ENCODE results near the gene RNF8. TPM values are rescaled to one million over a fixed set of nuclear protein-coding genes. Genes with fewer than 3 reads are reported as not detected.
"Not testable (repeated sequence)": the region's sequence is repeated elsewhere in the genome, so short reads cannot be mapped to it uniquely, and the experiment has no call there.

Gene RNF8
- total RNA-seq, 2 experiments from 2014 or later: 20.6 to 23.8 TPM

DNA sequence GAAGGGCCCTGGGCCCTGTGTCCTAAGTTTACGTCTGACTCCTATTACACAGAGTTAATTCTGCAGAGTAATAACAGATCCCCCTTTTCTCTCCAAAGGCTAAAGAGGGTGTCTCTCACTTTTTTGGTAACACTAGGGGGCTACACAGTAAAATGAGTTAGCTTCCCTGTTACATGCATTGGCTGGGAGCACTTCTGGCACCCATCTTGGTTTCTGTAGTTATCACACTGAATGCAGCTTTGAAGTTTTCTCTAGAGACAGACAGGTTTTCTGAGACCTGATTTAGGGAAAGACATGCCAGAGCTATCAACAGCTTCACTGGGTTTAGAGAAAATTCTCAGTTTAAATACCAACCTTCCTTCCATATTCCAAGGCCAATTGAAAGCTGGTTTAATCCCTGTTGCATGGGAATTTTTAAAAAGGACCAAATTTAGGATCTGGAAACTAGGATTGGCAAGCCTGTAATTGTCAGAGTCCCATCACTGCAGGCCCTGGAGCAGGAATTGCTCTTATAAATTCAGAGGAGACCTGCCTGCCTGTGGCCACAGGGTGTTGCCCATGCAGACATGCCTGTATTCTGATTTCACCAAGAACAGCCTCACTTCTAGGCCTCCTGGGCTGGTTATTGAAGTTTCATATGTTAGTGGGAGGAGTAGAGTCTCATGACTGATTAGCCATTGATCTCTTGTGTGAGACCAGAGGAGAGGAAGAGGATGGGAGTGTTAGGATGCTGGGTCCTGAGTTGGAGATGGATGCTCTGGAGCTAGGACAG, 29.4 kb downstream of the RNF8 start:
- Mint-ChIP-seq H3K4me3 (no peak overlapping the region), H3K4me1 (no peaks in the 10 kb centered on the region), H3K36me3 (ENCODE audit: low read depth) (peaks cover 22% of the 10 kb centered on the region), H3K27me3 (no peaks in the 10 kb centered on the region), H3K9me3 (ENCODE audit: low read depth) (no peaks in the 10 kb centered on the region), H3K27ac (no peak overlapping the region)
- ChIA-PET POLR2A (interaction anchor here (0.5 kb wide), 1 partner anchor 14 kb away, joined by 3 read pairs; no protein-coding TSS in a partner anchor), CTCF (interaction anchor here (0.6 to 4.0 kb wide), 7 partner anchors 8 to 321 kb away, joined by 3 to 16 read pairs (median 4); no protein-coding TSS in a partner anchor)
- ATAC-seq: no peak
- intact Hi-C loops (cut with DNase I, micrococcal nuclease): loop anchor here in 1 of 2 experiments (5.0 kb wide), 2 partner anchors 184 to 309 kb away; no protein-coding TSS in a partner anchor
- DNase-seq: no peak

DNA sequence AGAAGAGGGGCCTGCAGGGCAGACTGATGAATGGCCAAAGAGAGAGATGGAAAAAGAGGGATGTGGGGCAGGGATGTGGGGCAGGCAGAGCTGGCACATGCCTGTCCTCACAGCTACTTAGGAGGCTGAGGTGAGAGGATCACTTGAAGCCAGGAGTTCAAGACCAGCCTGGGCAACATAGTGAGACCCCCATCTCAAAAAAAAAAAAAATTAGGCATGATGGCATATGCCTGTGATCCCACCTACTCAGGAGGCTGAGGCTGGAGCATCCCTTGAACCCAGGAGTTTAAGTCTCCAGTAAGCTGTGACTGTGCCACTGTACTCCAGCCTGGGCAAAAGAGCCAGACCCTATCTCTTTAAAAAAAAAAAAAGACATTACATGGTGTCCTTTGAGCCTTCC, 34.8 kb downstream of the RNF8 start:
- no peaks in the 10 kb centered on the region for H3K4me1 Mint-ChIP-seq
- intact Hi-C loops (cut with DNase I, micrococcal nuclease): no loop called here
- no peak overlapping the region for H3K27ac Mint-ChIP-seq
- H3K27me3 Mint-ChIP-seq: no peaks in the 10 kb centered on the region
- ChIA-PET CTCF (no interaction called here), POLR2A (interaction anchor here (0.7 kb wide), 1 partner anchor 869 kb away, joined by 4 read pairs; no protein-coding TSS in a partner anchor)
- H3K9me3 Mint-ChIP-seq (ENCODE audit: low read depth): no peaks in the 10 kb centered on the region
- H3K4me3 Mint-ChIP-seq: no peak overlapping the region
- ATAC-seq: no peak
- DNase-seq: no peak
- peaks cover 7% of the 10 kb centered on the region for H3K36me3 Mint-ChIP-seq (ENCODE audit: low read depth)

DNA sequence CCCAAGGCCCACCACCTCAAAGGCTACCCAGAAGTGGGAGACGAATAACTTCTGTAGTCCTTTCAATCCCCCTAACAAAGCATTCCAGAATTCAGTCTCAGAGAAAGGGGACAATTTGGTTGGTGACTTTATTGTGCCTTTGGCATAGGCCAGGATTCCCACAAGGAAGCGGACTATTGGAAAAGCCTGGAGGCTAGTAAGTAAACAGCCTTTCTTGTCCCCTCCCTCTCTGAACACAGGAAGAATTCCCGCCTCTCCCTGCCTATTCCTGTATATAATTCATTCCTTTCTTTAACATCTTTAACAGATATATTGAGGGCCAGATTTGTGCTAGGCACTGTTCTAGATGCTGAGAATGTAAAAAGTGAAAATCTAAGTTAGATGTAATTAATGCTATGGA, 36.1 kb downstream of the RNF8 start:
- DNase-seq (no peak), ATAC-seq (no peak)
- H3K27me3 Mint-ChIP-seq: no peaks in the 10 kb centered on the region
- no peaks in the 10 kb centered on the region for H3K9me3 Mint-ChIP-seq (ENCODE audit: low read depth)
- H3K4me1 Mint-ChIP-seq: no peaks in the 10 kb centered on the region
- POLR2A ChIA-PET: no interaction called here
- H3K27ac Mint-ChIP-seq: no peak overlapping the region
- CTCF ChIA-PET: no interaction called here
- intact Hi-C loops (cut with DNase I, micrococcal nuclease): no loop called here
- H3K4me3 Mint-ChIP-seq: no peak overlapping the region
- H3K36me3 Mint-ChIP-seq (ENCODE audit: low read depth): peaks cover 7% of the 10 kb centered on the region

DNA sequence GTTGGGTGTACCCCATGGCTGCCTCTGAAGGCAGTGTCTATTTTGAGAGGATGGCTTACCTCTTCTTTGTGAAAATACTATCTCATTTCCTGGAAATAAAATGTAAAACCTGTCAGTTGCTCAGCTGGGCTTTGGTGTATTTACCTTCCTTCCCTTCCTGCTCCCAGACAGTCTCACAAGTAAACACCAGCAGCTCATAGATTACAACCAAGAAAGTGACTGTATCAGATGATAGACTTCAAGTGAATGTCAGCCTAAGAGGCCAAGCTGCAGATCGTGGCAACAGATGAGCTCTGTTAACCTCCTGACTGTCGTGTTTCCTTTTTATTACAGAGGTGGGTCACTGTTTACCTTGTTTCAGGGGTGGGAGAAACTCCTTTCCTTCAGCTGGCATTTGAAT, 37.3 kb downstream of the RNF8 start:
- intact Hi-C loops (cut with DNase I, micrococcal nuclease): no loop called here
- H3K4me3 Mint-ChIP-seq: no peak overlapping the region
- no peaks in the 10 kb centered on the region for H3K9me3 Mint-ChIP-seq (ENCODE audit: low read depth)
- ChIA-PET CTCF (interaction anchor here (0.7 to 1.0 kb wide), 2 partner anchors 9 to 25 kb away, joined by 3 to 4 read pairs; no protein-coding TSS in a partner anchor), POLR2A (no interaction called here)
- no peak overlapping the region for H3K27ac Mint-ChIP-seq
- no peak for ATAC-seq
- peaks cover 9% of the 10 kb centered on the region for H3K36me3 Mint-ChIP-seq (ENCODE audit: low read depth)
- no peaks in the 10 kb centered on the region for H3K4me1 Mint-ChIP-seq
- no peaks in the 10 kb centered on the region for H3K27me3 Mint-ChIP-seq
- DNase-seq: no peak

DNA sequence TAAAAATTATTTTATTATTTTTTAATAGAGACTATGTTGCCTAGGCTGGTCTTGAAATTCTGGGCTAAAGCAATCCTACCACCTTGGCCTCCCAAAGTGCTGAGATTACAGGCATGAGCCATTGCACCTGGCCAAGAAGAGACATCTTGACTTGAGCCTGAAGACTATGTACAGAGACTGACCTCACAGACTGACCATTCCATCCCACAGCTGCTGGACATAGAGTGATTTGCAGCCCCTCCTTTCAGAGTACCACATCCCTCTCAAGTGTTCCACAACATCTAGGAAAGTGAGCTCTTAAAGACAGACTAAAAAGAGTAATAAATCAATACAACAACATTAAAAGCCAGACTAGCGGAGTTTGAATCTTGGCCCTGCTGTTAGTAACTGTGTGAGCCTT, 39.0 kb downstream of the RNF8 start:
- Mint-ChIP-seq H3K9me3 (ENCODE audit: low read depth) (no peaks in the 10 kb centered on the region), H3K27ac (no peak overlapping the region), H3K36me3 (ENCODE audit: low read depth) (peaks cover 8% of the 10 kb centered on the region), H3K27me3 (no peaks in the 10 kb centered on the region), H3K4me3 (no peak overlapping the region), H3K4me1 (no peaks in the 10 kb centered on the region)
- intact Hi-C loops (cut with DNase I, micrococcal nuclease): no loop called here
- ATAC-seq (no peak), DNase-seq (no peak)
- POLR2A ChIA-PET: no interaction called here
- CTCF ChIA-PET: interaction anchor here (2.8 kb wide), 1 partner anchor 12 kb away, joined by 10 read pairs; no protein-coding TSS in a partner anchor

DNA sequence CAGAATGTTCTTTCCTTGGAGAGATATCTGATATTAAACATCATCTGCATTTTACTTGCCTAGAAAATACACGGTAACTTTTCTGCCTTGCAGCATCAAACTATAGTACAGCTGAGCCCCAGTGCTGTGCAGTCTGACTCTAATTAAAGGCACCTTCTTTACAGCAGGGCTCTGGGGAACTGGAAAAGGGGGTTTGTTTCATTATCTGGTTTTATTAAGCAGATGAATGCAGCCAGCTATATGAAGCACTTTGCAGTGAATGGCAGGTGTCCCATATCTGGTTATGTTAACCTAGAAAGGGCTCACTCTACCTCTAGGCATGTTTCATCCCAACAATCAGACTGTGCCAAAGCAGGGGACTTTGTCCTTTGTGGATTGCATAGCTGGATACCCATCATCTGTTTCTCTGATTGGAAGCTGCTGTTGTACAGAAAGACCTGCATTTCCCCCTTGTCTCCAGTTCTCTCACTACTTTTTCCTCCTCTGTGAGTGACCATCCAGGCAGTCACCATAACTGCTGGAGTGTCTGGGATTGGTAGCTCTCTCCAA, 39.7 kb downstream of the RNF8 start:
- Mint-ChIP-seq H3K27ac (no peak overlapping the region), H3K4me1 (no peaks in the 10 kb centered on the region), H3K9me3 (ENCODE audit: low read depth) (no peaks in the 10 kb centered on the region), H3K4me3 (no peak overlapping the region), H3K36me3 (ENCODE audit: low read depth) (peaks cover 8% of the 10 kb centered on the region), H3K27me3 (peaks cover 2% of the 10 kb centered on the region)
- CTCF ChIA-PET: interaction anchor here (0.8 to 2.8 kb wide), 3 partner anchors 13 to 174 kb away, joined by 3 to 10 read pairs (median 4); no protein-coding TSS in a partner anchor
- intact Hi-C loops (cut with DNase I, micrococcal nuclease): no loop called here
- DNase-seq (no peak), ATAC-seq (no peak)
- POLR2A ChIA-PET: no interaction called here

DNA sequence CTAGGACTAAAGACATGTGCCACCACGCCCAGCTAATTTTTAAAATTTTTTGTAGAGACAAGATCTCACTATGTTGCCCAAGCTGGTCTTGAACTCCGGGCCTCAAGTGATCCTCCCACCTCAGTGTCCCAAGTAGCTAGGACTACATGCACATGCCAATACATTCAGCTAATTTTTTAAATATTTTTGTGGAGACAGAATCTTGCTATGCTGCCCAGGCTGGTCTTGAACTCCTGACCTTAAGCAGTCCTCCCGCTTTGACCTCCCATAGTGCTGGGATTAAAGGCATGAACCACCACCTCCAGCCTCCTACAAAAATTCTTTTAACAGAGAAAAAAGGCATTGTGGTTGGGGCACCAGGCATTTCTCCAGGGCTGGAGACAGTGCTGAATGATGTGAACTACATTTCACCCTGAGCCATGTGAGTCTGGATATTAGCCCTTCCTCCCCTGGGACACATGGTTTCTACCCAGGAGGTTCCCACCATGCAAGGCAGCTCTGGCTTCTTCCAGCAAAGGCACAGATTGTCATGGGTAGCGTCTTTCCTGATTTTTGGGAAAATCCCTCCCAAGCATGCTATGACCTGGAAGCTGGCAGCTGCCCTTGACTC, 42.9 kb downstream of the RNF8 start:
- no peak for DNase-seq
- intact Hi-C loops (cut with DNase I, micrococcal nuclease): no loop called here

DNA sequence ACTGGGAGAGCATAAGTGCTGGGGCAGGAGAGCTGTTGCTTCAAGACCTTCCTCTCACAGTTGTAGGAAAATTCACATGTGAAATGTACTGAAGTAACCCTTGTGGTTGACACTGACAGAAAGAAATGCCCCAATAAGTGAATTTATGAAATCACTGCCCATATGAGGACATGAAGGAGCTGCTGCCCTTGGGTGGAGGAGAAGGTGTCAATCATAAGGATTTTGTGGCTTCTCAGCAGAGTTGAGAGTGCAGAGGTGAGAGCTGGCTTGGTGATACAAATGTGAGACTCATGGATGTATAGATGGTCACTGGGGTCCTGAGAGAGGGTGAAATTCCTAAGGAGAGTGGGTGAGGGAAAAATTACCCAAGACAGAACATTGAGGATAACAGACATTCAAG, 45.3 kb downstream of the RNF8 start:
- DNase-seq (no peak), ATAC-seq (no peak)
- ChIA-PET POLR2A (no interaction called here), CTCF (interaction anchor here (0.6 kb wide), 2 partner anchors 137 to 293 kb away, joined by 3 read pairs; no protein-coding TSS in a partner anchor)
- intact Hi-C loops (cut with DNase I, micrococcal nuclease): no loop called here
- no peak overlapping the region for H3K4me3 Mint-ChIP-seq
- no peaks in the 10 kb centered on the region for H3K9me3 Mint-ChIP-seq (ENCODE audit: low read depth)
- no peak overlapping the region for H3K27ac Mint-ChIP-seq
- peaks cover 4% of the 10 kb centered on the region for H3K36me3 Mint-ChIP-seq (ENCODE audit: low read depth)
- peaks cover 2% of the 10 kb centered on the region for H3K27me3 Mint-ChIP-seq
- no peaks in the 10 kb centered on the region for H3K4me1 Mint-ChIP-seq

More for the DNA sequence above, 42.9 kb downstream of the RNF8 start:
- ATAC-seq: no peak
- no peak overlapping the region for H3K4me3 Mint-ChIP-seq
- no peaks in the 10 kb centered on the region for H3K9me3 Mint-ChIP-seq (ENCODE audit: low read depth)
- H3K27me3 Mint-ChIP-seq: peaks cover 2% of the 10 kb centered on the region
- no peaks in the 10 kb centered on the region for H3K4me1 Mint-ChIP-seq
- POLR2A ChIA-PET: no interaction called here
- CTCF ChIA-PET: no interaction called here
- H3K36me3 Mint-ChIP-seq (ENCODE audit: low read depth): peaks cover 4% of the 10 kb centered on the region
- no peak overlapping the region for H3K27ac Mint-ChIP-seq

DNA sequence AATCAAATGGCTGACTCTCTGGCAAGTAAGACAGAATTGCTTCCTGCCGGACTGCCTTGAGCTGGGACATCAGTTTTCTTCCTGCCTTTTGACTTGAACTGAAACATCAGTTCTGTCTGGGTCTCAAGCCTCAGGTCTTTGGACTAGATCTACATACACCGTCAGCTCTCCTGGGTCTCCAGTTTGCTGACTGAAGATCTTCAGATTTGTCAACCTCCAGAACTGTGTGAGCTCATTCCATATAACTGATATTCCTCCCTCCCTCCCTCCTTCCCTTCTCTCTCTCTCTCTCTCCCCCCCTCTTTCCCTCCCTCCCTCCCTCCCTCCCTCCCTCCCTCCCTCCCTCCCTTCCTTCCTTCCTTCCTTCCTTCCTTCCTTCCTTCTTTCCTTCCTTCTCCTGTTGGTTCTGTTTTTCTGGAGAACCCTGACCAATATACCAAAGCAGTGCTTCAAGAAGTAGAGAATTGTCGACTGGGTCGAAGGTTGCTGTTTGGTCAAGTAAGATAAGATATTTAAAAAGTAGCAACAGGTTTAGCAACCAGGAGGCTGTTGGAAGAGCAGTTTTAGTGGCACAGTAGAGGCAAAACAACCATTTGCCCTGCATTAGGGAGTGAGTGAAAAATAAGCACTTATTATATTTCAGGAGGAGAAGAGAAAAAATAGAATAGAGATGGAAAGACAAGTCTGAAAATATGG, 46.2 kb downstream of the RNF8 start:
- Mint-ChIP-seq H3K9me3 (ENCODE audit: low read depth) (no peaks in the 10 kb centered on the region), H3K4me1 (no peaks in the 10 kb centered on the region), H3K27me3 (peaks cover 2% of the 10 kb centered on the region), H3K36me3 (ENCODE audit: low read depth) (peaks cover 4% of the 10 kb centered on the region), H3K27ac (no peak overlapping the region), H3K4me3 (no peak overlapping the region)
- POLR2A ChIA-PET: no interaction called here
- CTCF ChIA-PET: interaction anchor here (0.6 to 1.6 kb wide), 3 partner anchors 14 to 136 kb away, joined by 3 to 4 read pairs (median 3); no protein-coding TSS in a partner anchor
- DNase-seq (no peak), ATAC-seq (no peak)
- intact Hi-C loops (cut with DNase I, micrococcal nuclease): no loop called here

DNA sequence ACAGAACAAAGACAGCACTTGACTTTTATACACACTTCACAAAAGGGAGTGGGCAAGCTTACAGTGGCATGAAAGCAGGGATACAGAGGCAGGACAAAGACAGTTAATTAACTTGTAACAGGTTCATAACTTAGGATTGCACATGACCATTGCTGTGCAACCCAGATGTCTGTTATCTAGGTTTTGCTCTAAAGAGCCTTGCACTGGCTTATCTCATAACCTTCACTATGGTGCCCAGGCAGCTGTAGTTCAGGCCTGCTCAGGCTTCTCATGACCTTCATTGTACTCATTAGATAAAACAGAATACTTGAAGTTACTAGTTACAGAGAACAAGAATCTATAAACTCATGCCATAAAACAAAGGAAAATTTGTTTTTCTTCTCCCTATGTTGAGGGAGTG, 47.9 kb downstream of the RNF8 start:
- DNase-seq; H3K27ac Mint-ChIP-seq; POLR2A ChIA-PET; H3K36me3 Mint-ChIP-seq (ENCODE audit: low read depth); CTCF ChIA-PET; H3K4me1 Mint-ChIP-seq; ATAC-seq; H3K27me3 Mint-ChIP-seq; intact Hi-C loops (cut with DNase I, micrococcal nuclease); H3K9me3 Mint-ChIP-seq (ENCODE audit: low read depth); H3K4me3 Mint-ChIP-seq: not testable (repeated sequence)

DNA sequence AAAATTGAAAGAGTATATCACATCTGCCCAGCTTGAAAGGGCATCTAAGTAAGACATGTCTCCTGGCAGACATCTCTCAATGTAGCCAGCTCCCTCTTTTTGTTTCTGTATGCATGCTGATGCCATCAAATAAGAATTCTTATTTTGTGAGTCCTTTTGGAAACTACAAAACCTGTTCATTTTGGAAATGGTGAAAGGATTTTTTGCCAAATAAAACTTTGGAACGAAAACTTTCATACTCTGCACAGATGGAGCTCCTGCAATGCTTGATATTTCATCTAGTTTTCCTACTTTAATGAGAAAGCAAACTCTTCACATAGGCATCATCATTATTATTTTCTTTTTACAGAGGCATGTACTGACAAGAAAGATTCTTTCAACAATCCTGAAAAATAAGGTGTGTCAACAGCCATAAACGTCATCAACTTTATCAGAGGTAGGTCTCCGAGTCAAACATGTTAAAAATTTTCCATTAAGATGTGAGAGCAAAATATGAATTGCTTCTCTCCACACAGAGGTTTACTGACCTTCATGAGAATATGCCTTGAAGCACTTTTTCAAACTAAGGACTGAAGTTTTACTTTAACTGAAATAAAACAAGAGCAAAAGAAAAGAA, 53.1 kb downstream of the RNF8 start:
- no peaks in the 10 kb centered on the region for H3K9me3 Mint-ChIP-seq (ENCODE audit: low read depth)
- no peak for DNase-seq
- no peak overlapping the region for H3K27ac Mint-ChIP-seq
- no peaks in the 10 kb centered on the region for H3K36me3 Mint-ChIP-seq (ENCODE audit: low read depth)
- H3K4me3 Mint-ChIP-seq: no peak overlapping the region
- ATAC-seq: no peak
- ChIA-PET CTCF (interaction anchor here (0.9 kb wide), 1 partner anchor 24 kb away, joined by 3 read pairs; no protein-coding TSS in a partner anchor), POLR2A (no interaction called here)
- intact Hi-C loops (cut with DNase I, micrococcal nuclease): no loop called here
- no peaks in the 10 kb centered on the region for H3K4me1 Mint-ChIP-seq
- no peaks in the 10 kb centered on the region for H3K27me3 Mint-ChIP-seq

Measured in activated CD4-positive, alpha-beta T cell treated with anti-CD3 and anti-CD28 coated beads for 36 hours (primary cell).